Neural crest cell (in vitro differentiated cells): Measurements from ENCODE around the gene TPR. TPM values are rescaled to one million over a fixed set of nuclear protein-coding genes. Genes with fewer than 3 reads are reported as not detected.
A peak's percentile ranks its signal among the peaks of the same experiment; 100 is the strongest.
"Not testable (repeated sequence)": the region's sequence is repeated elsewhere in the genome, so short reads cannot be mapped to it uniquely, and the experiment has no call there.

ENCODE experiments used
- DNase-seq: peaks from one replicate; pipeline ENCODE4 v3.0.0; 2021; ENCODE audit warnings: low read depth, mixed read lengths, low spot score
- H3K27ac Mint-ChIP-seq: one replicate; pipeline ENCODE4 v1.8.0; 2021; ENCODE audit warnings: mild to moderate bottlenecking, mixed read lengths; ENCODE audit not compliant: unreplicated experiment
- H3K27me3 Mint-ChIP-seq: 2 replicates; pipeline ENCODE4 v1.8.0; 2021; ENCODE audit warnings: low read depth, mild to moderate bottlenecking, mixed read lengths
- H3K36me3 Mint-ChIP-seq: 2 replicates; pipeline ENCODE4 v1.8.0; 2021; ENCODE audit warnings: low read depth, mild to moderate bottlenecking, mixed read lengths
- H3K4me1 Mint-ChIP-seq: 2 replicates; pipeline ENCODE4 v1.8.0; 2021; ENCODE audit warnings: mixed read lengths
- H3K4me3 Mint-ChIP-seq: one replicate; pipeline ENCODE4 v1.8.0; 2021; ENCODE audit warnings: mild to moderate bottlenecking, mixed read lengths
- H3K9me3 Mint-ChIP-seq: 2 replicates; pipeline ENCODE4 v1.8.0; 2021; ENCODE audit warnings: mixed read lengths
- CTCF ChIP-seq: fragments of 200-600 bp; sonication (generic); conservative IDR thresholded peaks from 2 replicates; pipeline ENCODE4 v1.5.0; 2021; ENCODE audit warnings: antibody characterized with exemption, mild to moderate bottlenecking
- total RNA-seq: library from RNA; stranded (reverse); gene quantifications from 2 replicates; pipeline ENCODE4 v1.2.1, GENCODE V29; 2021

Gene TPR
- total RNA-seq, 1 donor from 2014 or later = 133 TPM

GRCh38 chr1:186418503-186418902 lies 43.5 kb upstream of the TPR start:
- H3K27me3 Mint-ChIP-seq = no peaks in the 10 kb centered on the region
- no peak for DNase-seq
- no peak for TF ChIP-seq CTCF
- no peaks in the 10 kb centered on the region for H3K9me3 Mint-ChIP-seq
- H3K27ac Mint-ChIP-seq = no peak overlapping the region
- H3K4me1 Mint-ChIP-seq = no peaks in the 10 kb centered on the region
- peaks cover 14% of the 10 kb centered on the region for H3K36me3 Mint-ChIP-seq
- H3K4me3 Mint-ChIP-seq = no peak overlapping the region

- H3K4me1 Mint-ChIP-seq = no peaks in the 10 kb centered on the region
- no peaks in the 10 kb centered on the region for H3K9me3 Mint-ChIP-seq
- H3K27ac Mint-ChIP-seq = no peak overlapping the region
- H3K27me3 Mint-ChIP-seq = no peaks in the 10 kb centered on the region
- TF ChIP-seq CTCF = no peak
- H3K4me3 Mint-ChIP-seq = no peak overlapping the region
- no peak for DNase-seq
- no peaks in the 10 kb centered on the region for H3K36me3 Mint-ChIP-seq
These were observed 38.3 kb upstream of the TPR start for GRCh38 chr1:186413319-186413718.

- H3K9me3 Mint-ChIP-seq = no peaks in the 10 kb centered on the region
- H3K4me1 Mint-ChIP-seq = no peaks in the 10 kb centered on the region
- H3K27me3 Mint-ChIP-seq = no peaks in the 10 kb centered on the region
- no peak overlapping the region for H3K27ac Mint-ChIP-seq
- H3K36me3 Mint-ChIP-seq = no peaks in the 10 kb centered on the region
- no peak for DNase-seq
- no peak for TF ChIP-seq CTCF
- no peak overlapping the region for H3K4me3 Mint-ChIP-seq
These were observed 34.0 kb upstream of the TPR start for GRCh38 chr1:186409091-186409490.

- Mint-ChIP-seq H3K27me3 (no peaks in the 10 kb centered on the region), H3K27ac (no peak overlapping the region), H3K4me1 (no peaks in the 10 kb centered on the region), H3K36me3 (no peaks in the 10 kb centered on the region), H3K4me3 (no peak overlapping the region), H3K9me3 (no peaks in the 10 kb centered on the region)
- no peak for DNase-seq
- peak; percentile 76 for TF ChIP-seq CTCF
These were observed 29.5 kb upstream of the TPR start for GRCh38 chr1:186404454-186405051.

- TF ChIP-seq CTCF = no peak
- no peaks in the 10 kb centered on the region for H3K9me3 Mint-ChIP-seq
- no peak overlapping the region for H3K27ac Mint-ChIP-seq
- H3K4me1 Mint-ChIP-seq = no peaks in the 10 kb centered on the region
- no peaks in the 10 kb centered on the region for H3K27me3 Mint-ChIP-seq
- H3K36me3 Mint-ChIP-seq = no peaks in the 10 kb centered on the region
- no peak overlapping the region for H3K4me3 Mint-ChIP-seq
- DNase-seq = no peak
These were observed 28.6 kb upstream of the TPR start for GRCh38 chr1:186403632-186404031.

GRCh38 chr1:186401446-186401845 lies 26.4 kb upstream of the TPR start:
- not testable (repeated sequence) for H3K36me3 Mint-ChIP-seq, H3K27me3 Mint-ChIP-seq, H3K4me3 Mint-ChIP-seq, H3K9me3 Mint-ChIP-seq, H3K4me1 Mint-ChIP-seq, H3K27ac Mint-ChIP-seq, DNase-seq

GRCh38 chr1:186392711-186393110 lies 17.7 kb upstream of the TPR start:
- H3K27ac Mint-ChIP-seq, H3K27me3 Mint-ChIP-seq, H3K4me1 Mint-ChIP-seq, H3K36me3 Mint-ChIP-seq, DNase-seq, H3K4me3 Mint-ChIP-seq, H3K9me3 Mint-ChIP-seq: not testable (repeated sequence)
